WTC11 (cell line): Measurements from ENCODE around the gene CBY1. TPM values are rescaled to one million over a fixed set of nuclear protein-coding genes. Genes with fewer than 3 reads are reported as not detected.
A peak's percentile ranks its signal among the peaks of the same experiment; 100 is the strongest.

Experiments
- ATAC-seq: fragments of 200-7000 bp; cut with Tn5 transposase; 2 replicates; pipeline ENCODE4 v1.10.0; 2021; ENCODE audit warnings: mild to moderate bottlenecking, moderate library complexity
- CTCF ChIA-PET: fragments of 300-600 bp; sonication (Branson Sonifier 250); formaldehyde crosslinking; loops from one replicate; lab custom pipeline; 2021; ENCODE audit warnings: antibody characterized with exemption; lab: Charles Lee
- POLR2A ChIA-PET: fragments of 350-600 bp; sonication (Branson Sonifier 250); formaldehyde crosslinking; loops from one replicate; lab custom pipeline; 2021; ENCODE audit warnings: antibody characterized with exemption; lab: Charles Lee
- DNase-seq: peaks from one replicate; pipeline ENCODE4 v3.0.0; 2021; ENCODE audit warnings: low spot score
- H3K27ac Mint-ChIP-seq: 2 replicates; pipeline ENCODE4 v1.8.0; 2021; ENCODE audit warnings: mixed read lengths
- H3K27me3 Mint-ChIP-seq: 2 replicates; pipeline ENCODE4 v1.8.0; 2021; ENCODE audit warnings: low read depth, mild to moderate bottlenecking, moderate library complexity, mixed read lengths
- H3K36me3 Mint-ChIP-seq: 2 replicates; pipeline ENCODE4 v1.8.0; 2021; ENCODE audit warnings: mixed read lengths
- H3K4me1 Mint-ChIP-seq: 2 replicates; pipeline ENCODE4 v1.8.0; 2022; ENCODE audit warnings: mixed read lengths
- H3K4me3 Mint-ChIP-seq: 2 replicates; pipeline ENCODE4 v1.8.0; 2021; ENCODE audit warnings: mild to moderate bottlenecking, moderate library complexity, mixed read lengths
- H3K9me3 Mint-ChIP-seq: 2 replicates; pipeline ENCODE4 v1.8.0; 2021; ENCODE audit warnings: mixed read lengths
- ARID4B ChIP-seq: sonication (generic); formaldehyde crosslinking; IDR thresholded peaks from 2 replicates; pipeline ENCODE4 v1.8.0; 2023; ENCODE audit warnings: missing genetic modification reagents, mild to moderate bottlenecking, borderline replicate concordance
- FOXP1 ChIP-seq: sonication (generic); formaldehyde crosslinking; IDR thresholded peaks from 2 replicates; pipeline ENCODE4 v1.8.0; 2022; ENCODE audit warnings: missing genetic modification reagents, mild to moderate bottlenecking, moderate library complexity, borderline replicate concordance
- HMGA2 ChIP-seq: fragments of 250-450 bp; sonication (Bioruptor Pico); IDR thresholded peaks from 2 replicates; pipeline ENCODE4 v1.4.0; 2021; ENCODE audit warnings: mild to moderate bottlenecking, moderate library complexity
- MLX ChIP-seq: sonication (generic); formaldehyde crosslinking; IDR thresholded peaks from 2 replicates; pipeline ENCODE4 v1.8.1; 2023; ENCODE audit warnings: mild to moderate bottlenecking, missing genetic modification reagents, moderate library complexity
- NFYB ChIP-seq: sonication (generic); formaldehyde crosslinking; conservative IDR thresholded peaks from 2 replicates; pipeline ENCODE4 v1.8.0; 2022; ENCODE audit warnings: low read depth, missing genetic modification reagents
- NR3C1 ChIP-seq: sonication (generic); formaldehyde crosslinking; conservative IDR thresholded peaks from 2 replicates; pipeline ENCODE4 v1.8.1; 2023; ENCODE audit warnings: low read depth, mild to moderate bottlenecking, missing genetic modification reagents
- PRRX2 ChIP-seq: fragments of 250-450 bp; sonication (Bioruptor Pico); IDR thresholded peaks from 2 replicates; pipeline ENCODE4 v1.8.0; 2021; ENCODE audit warnings: mild to moderate bottlenecking
- TCF7 ChIP-seq: sonication (generic); formaldehyde crosslinking; IDR thresholded peaks from 2 replicates; pipeline ENCODE4 v1.8.0; 2022; ENCODE audit warnings: mild to moderate bottlenecking, low read depth, missing genetic modification reagents, moderate library complexity
- TP53 ChIP-seq: sonication (generic); formaldehyde crosslinking; IDR thresholded peaks from 2 replicates; pipeline ENCODE4 v1.8.1; 2023; ENCODE audit warnings: mild to moderate bottlenecking, missing genetic modification reagents
- ZBTB21 ChIP-seq: sonication (generic); formaldehyde crosslinking; IDR thresholded peaks from 2 replicates; pipeline ENCODE4 v1.8.1; 2023; ENCODE audit warnings: mild to moderate bottlenecking, missing genetic modification reagents, borderline replicate concordance
- total RNA-seq: library from RNA; stranded (reverse); gene quantifications from 3 replicates; pipeline ENCODE4 v1.2.3, GENCODE V29; 2021
- TF ChIP-seq, protein P1 (sequence below): sonication (generic); formaldehyde crosslinking; IDR thresholded peaks from 2 replicates; pipeline ENCODE4 v1.8.0; 2022; ENCODE audit warnings: mild to moderate bottlenecking, missing genetic modification reagents
- TF ChIP-seq, protein P2 (sequence below): sonication (generic); formaldehyde crosslinking; IDR thresholded peaks from 2 replicates; pipeline ENCODE4 v1.8.0; 2023; ENCODE audit warnings: missing genetic modification reagents
- TF ChIP-seq, protein P3 (sequence below): sonication (generic); formaldehyde crosslinking; IDR thresholded peaks from 2 replicates; pipeline ENCODE4 v1.8.1; 2023; ENCODE audit warnings: mild to moderate bottlenecking, missing genetic modification reagents, borderline replicate concordance

CBY1 gene
- total RNA-seq, 1 experiment from 2014 or later, result 26.5 TPM

DNA sequence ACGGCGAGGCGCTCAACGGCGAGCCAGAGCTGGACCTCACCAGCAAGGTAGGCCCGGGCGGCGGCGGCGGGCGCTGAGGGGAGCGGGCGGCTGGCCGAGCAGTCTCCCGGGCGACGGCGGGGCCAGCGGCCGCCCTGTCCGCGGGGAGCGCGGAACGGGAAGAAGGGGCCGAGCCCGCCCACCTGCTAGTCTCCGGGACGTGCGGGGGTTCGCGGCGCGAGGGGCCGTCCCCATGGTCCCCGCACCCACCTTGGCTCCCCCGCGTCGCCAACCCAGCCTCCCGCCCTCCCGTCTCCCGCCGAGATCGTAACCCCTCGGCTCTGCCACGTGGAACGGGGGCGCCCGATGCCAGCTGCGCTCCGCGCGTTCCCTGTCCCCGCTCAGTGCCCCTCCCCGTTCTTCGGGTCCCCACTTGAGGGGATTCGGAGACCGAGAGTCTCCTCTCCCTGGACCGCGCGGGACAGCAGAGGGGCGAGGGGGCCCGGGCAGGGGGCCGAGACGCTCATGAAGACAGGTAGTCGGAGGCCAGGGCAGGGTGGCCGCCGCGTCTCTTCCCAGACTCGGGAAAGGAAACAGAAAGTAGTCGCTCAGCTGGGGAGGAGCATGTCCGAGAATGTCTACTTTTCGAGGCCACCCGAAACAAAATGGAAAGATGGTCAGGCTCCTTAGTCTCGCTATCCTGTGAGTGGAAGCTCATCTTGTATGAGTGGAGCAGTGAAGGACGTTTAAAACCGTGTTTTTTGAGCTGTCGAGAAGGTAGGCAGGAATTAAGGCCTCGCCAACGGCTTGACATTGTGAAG lies 49.9 kb downstream of the CBY1 start (continued):
- TF ChIP-seq ZBTB21 (CRISPR knock-in tag) (peak; percentile 68; the same call in 1 of the 2 replicates), NFYB (CRISPR knock-in tag) (no peak), HMGA2 (no peak), ARID4B (CRISPR knock-in tag) (no peak), TCF7 (CRISPR knock-in tag) (peak; percentile 19; the same call in 1 of the 2 replicates), TP53 (CRISPR knock-in tag) (0 out of 2 replicates have a peak, but pooled peaks have one; percentile 50), NR3C1 (CRISPR knock-in tag) (no peak), FOXP1 (CRISPR knock-in tag) (peak; percentile 87), MLX (CRISPR knock-in tag) (no peak)
- TF ChIP-seq, protein P1, sequence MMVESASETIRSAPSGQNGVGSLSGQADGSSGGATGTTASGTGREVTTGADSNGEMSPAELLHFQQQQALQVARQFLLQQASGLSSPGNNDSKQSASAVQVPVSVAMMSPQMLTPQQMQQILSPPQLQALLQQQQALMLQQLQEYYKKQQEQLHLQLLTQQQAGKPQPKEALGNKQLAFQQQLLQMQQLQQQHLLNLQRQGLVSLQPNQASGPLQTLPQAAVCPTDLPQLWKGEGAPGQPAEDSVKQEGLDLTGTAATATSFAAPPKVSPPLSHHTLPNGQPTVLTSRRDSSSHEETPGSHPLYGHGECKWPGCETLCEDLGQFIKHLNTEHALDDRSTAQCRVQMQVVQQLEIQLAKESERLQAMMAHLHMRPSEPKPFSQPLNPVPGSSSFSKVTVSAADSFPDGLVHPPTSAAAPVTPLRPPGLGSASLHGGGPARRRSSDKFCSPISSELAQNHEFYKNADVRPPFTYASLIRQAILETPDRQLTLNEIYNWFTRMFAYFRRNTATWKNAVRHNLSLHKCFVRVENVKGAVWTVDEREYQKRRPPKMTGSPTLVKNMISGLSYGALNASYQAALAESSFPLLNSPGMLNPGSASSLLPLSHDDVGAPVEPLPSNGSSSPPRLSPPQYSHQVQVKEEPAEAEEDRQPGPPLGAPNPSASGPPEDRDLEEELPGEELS (CRISPR knock-in tag), result peak; percentile 36; the same call in 1 of the 2 replicates
- TF ChIP-seq, protein P2, sequence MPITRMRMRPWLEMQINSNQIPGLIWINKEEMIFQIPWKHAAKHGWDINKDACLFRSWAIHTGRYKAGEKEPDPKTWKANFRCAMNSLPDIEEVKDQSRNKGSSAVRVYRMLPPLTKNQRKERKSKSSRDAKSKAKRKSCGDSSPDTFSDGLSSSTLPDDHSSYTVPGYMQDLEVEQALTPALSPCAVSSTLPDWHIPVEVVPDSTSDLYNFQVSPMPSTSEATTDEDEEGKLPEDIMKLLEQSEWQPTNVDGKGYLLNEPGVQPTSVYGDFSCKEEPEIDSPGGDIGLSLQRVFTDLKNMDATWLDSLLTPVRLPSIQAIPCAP (CRISPR knock-in tag), result no peak; the same call in 1 of the 2 replicates
- TF ChIP-seq, protein P3, sequence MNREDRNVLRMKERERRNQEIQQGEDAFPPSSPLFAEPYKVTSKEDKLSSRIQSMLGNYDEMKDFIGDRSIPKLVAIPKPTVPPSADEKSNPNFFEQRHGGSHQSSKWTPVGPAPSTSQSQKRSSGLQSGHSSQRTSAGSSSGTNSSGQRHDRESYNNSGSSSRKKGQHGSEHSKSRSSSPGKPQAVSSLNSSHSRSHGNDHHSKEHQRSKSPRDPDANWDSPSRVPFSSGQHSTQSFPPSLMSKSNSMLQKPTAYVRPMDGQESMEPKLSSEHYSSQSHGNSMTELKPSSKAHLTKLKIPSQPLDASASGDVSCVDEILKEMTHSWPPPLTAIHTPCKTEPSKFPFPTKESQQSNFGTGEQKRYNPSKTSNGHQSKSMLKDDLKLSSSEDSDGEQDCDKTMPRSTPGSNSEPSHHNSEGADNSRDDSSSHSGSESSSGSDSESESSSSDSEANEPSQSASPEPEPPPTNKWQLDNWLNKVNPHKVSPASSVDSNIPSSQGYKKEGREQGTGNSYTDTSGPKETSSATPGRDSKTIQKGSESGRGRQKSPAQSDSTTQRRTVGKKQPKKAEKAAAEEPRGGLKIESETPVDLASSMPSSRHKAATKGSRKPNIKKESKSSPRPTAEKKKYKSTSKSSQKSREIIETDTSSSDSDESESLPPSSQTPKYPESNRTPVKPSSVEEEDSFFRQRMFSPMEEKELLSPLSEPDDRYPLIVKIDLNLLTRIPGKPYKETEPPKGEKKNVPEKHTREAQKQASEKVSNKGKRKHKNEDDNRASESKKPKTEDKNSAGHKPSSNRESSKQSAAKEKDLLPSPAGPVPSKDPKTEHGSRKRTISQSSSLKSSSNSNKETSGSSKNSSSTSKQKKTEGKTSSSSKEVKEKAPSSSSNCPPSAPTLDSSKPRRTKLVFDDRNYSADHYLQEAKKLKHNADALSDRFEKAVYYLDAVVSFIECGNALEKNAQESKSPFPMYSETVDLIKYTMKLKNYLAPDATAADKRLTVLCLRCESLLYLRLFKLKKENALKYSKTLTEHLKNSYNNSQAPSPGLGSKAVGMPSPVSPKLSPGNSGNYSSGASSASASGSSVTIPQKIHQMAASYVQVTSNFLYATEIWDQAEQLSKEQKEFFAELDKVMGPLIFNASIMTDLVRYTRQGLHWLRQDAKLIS (CRISPR knock-in tag), result no peak

- ChIA-PET POLR2A (interaction anchor here (0.6 kb wide), 1 partner anchor 24 kb away, joined by 5 read pairs; no protein-coding TSS in a partner anchor), CTCF (interaction anchor here (0.5 kb wide), 1 partner anchor 63 kb away, joined by 3 read pairs; no protein-coding TSS in a partner anchor)
- ATAC-seq (no peak), DNase-seq (no peak)
- peaks cover 11% of the 10 kb centered on the region for H3K36me3 Mint-ChIP-seq
- peak overlapping the region; percentile 91 for H3K4me3 Mint-ChIP-seq
- peaks cover 58% of the 10 kb centered on the region for H3K4me1 Mint-ChIP-seq
- peak overlapping the region; percentile 78; the same call in 1 of the 2 replicates for H3K27ac Mint-ChIP-seq
- no peaks in the 10 kb centered on the region for H3K9me3 Mint-ChIP-seq
- H3K27me3 Mint-ChIP-seq, result no peaks in the 10 kb centered on the region; the same call in 1 of the 2 replicates
- TF ChIP-seq PRRX2 (CRISPR knock-in tag), result no peak
- TF ChIP-seq ARID4B (CRISPR knock-in tag), result no peak
These were observed 50.4 kb downstream of the CBY1 start for GRCh38 chr22:38706901-38707195.
